ENCODE results near the gene KY.

DNA sequence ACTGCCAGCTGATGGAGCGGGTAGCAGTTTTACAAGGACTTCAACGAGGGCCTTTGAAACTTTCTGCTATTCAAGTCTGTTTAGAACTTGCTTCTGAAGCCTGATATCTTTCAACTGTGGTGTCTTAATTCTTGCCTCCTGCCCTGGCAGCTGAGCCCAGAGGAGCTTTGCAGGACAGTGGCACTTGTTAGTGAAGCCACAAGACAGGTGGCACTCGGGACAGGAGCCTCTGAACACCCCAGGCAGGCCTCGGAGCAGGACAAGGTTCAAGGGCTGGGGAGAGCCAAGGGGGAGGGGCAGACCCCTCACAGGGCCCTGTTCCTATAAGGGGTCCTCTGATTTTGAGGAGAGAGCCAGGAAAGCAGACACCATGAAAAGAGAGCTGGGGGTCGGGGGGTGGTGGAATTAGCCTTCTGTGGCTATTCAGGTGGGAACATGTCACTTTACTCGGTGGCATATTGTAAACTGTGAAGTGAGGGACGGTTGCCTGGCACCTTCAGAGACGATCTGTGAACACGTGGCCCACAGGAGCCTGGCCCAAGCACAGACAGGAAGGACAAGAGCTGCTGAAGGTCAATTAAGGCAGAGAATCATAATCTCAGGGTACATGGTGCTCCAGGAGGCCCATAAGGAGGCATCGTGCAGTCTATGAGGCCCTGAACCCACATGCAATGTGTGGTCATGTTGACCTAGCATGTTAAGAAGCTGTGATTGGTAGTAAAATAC lies 30.1 kb upstream of the KY start:
- TF ChIP-seq, protein P1, sequence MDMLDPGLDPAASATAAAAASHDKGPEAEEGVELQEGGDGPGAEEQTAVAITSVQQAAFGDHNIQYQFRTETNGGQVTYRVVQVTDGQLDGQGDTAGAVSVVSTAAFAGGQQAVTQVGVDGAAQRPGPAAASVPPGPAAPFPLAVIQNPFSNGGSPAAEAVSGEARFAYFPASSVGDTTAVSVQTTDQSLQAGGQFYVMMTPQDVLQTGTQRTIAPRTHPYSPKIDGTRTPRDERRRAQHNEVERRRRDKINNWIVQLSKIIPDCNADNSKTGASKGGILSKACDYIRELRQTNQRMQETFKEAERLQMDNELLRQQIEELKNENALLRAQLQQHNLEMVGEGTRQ (IDR thresholded peaks at IDR 0.05; ENCODE audit: low read length), result no peak
- no peak for TF ChIP-seq SP4 (IDR thresholded peaks at IDR 0.05; ENCODE audit: low read length)

Measured in H1 (cell line).